ENCODE data around the gene GJA9.

Gene GJA9

DNA sequence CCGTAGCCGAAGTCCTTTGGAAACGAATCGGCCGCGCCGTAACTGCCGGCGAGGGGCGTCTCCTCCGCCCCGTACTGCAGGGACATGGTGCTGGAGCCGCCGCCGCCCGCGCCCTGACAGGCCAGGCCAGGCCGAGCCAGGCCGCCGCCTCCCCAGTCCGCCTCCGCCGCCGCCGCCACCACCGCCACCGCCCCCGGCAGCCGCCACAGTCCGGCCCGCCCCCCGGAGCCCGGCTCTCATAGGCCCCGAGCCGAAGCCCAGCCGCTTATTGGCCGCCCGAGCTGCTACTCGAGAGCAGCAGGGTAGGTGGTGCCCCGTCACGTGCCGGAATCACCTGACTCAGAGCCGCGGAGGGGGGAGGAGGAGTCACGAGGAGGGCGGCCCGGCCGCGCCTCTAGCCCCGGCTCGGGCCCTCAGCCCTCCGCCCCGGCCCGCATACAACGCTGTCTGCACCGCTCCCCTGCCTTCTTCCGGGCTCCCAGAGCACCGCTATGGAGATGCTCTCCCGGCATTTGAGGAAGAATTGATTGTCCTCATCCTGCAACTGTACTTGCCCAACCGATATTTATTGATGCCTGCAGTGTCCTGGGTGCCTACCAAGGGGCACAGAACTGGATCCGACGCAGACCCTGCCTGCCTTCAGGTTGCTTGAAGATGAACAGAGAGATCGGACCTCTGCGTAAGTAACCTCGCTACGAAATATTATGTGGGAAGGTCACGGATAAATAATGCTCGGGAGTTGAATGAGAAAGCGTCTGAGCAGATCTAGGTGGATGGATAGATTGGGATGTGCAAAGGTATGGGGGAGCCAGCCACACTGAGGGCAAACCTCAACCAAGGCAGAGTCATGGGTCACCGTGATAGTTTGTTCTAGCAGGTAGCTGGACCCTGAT lies 21.6 kb downstream of the GJA9 start, which contains the start of gene RRAGC:
Gene RRAGC, minus strand, starts transcription at position 212 of the 893 bp plus-strand sequence. Its CDS starts 126 bp downstream, at position 86.
- peak within 1 kb of the TSS; percentile 74 for H3K4me3 ChIP-seq (ENCODE audit: severe bottlenecking)
- peaks cover 3% of the 10 kb centered on the region for H3K4me1 ChIP-seq (ENCODE audit: insufficient read depth, poor library complexity, severe bottlenecking)
- peak within 1 kb of the TSS; percentile 55 for H3K27ac ChIP-seq (ENCODE audit: poor library complexity, severe bottlenecking)
- no peaks in the 10 kb centered on the region for H3K27me3 ChIP-seq (ENCODE audit: insufficient read depth, poor library complexity, severe bottlenecking)
- H3K36me3 ChIP-seq (ENCODE audit: low read depth) = peaks cover 48% of the 10 kb centered on the region
- DNase-seq (ENCODE audit: low spot score) (peak; percentile 99), ATAC-seq (ENCODE audit: low read depth) (peak; percentile 95)
- TF ChIP-seq, protein P1, sequence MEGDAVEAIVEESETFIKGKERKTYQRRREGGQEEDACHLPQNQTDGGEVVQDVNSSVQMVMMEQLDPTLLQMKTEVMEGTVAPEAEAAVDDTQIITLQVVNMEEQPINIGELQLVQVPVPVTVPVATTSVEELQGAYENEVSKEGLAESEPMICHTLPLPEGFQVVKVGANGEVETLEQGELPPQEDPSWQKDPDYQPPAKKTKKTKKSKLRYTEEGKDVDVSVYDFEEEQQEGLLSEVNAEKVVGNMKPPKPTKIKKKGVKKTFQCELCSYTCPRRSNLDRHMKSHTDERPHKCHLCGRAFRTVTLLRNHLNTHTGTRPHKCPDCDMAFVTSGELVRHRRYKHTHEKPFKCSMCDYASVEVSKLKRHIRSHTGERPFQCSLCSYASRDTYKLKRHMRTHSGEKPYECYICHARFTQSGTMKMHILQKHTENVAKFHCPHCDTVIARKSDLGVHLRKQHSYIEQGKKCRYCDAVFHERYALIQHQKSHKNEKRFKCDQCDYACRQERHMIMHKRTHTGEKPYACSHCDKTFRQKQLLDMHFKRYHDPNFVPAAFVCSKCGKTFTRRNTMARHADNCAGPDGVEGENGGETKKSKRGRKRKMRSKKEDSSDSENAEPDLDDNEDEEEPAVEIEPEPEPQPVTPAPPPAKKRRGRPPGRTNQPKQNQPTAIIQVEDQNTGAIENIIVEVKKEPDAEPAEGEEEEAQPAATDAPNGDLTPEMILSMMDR (IDR thresholded peaks at IDR 0.05; ENCODE audit: poor library complexity, severe bottlenecking) = no peak
- H3K9me3 ChIP-seq (ENCODE audit: severe bottlenecking) = no peaks in the 10 kb centered on the region

DNA sequence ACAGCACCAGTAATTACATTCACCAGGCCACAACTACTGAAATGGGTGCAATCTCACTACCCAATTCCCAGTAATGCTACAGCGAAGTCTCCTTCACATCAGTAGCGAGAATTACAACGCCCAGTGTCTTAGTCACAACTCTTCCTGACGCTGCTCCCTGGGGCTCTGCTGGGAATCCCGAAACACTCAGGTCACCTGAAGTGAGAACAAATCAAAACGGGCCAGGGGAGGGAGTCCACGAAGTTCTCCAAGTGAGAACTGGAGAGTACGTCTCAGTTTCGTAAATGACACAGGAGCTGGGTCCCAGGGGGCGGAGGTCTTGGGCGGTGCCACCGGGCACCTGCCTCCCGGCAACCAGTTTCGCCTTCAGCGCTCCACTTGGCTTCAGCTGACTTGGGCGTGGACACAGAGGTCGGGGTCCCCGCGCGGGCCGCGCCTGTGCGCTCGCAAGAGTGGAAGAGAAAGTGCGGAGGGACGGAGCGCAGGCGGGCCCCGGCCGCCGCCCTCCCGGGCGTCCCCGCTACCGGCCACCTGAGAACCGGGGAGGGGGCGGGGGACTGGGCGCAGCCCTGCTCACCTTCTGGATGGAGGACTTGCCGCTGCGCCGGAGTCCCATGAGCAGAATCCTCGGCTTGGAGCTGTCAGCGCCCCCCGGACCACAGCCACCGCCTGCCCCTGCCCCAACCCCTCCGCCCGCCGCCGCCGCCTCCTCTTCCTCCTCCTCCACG lies 22.4 kb downstream of the GJA9 start:
- H3K4me1 ChIP-seq (ENCODE audit: insufficient read depth, poor library complexity, severe bottlenecking) = peaks cover 3% of the 10 kb centered on the region
- H3K27me3 ChIP-seq (ENCODE audit: insufficient read depth, poor library complexity, severe bottlenecking) = no peaks in the 10 kb centered on the region
- H3K9me3 ChIP-seq (ENCODE audit: severe bottlenecking) = no peaks in the 10 kb centered on the region
- ATAC-seq (ENCODE audit: low read depth) (peak; percentile 47), DNase-seq (ENCODE audit: low spot score) (peak; percentile 62)
- TF ChIP-seq, protein P1 (IDR thresholded peaks at IDR 0.05; ENCODE audit: poor library complexity, severe bottlenecking) = no peak
- H3K36me3 ChIP-seq (ENCODE audit: low read depth) = peaks cover 48% of the 10 kb centered on the region
- peak overlapping the region; percentile 74 for H3K4me3 ChIP-seq (ENCODE audit: severe bottlenecking)
- H3K27ac ChIP-seq (ENCODE audit: poor library complexity, severe bottlenecking) = peak overlapping the region; percentile 55

DNA sequence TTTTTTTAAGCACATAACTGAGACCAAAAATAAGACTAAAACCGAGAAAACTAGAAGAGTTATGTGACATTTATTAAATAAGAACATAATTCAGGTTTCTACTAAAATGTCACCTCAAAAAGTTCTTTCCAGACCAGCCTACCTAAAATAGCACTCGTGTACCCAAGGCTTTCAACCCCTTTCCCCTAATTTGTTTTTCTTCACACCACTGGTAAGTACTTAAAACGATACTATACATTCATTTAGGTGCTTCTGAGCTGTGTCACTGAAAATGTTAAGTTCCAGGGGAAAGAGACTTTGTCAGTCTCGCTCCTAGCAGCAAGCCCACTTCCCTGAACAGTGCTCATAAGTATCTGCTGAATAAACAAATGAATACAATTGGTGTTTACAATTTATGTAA lies 28.6 kb downstream of the GJA9 start:
- Histone ChIP-seq H3K9me3 (ENCODE audit: severe bottlenecking) (no peaks in the 10 kb centered on the region), H3K4me1 (ENCODE audit: insufficient read depth, poor library complexity, severe bottlenecking) (no peaks in the 10 kb centered on the region), H3K36me3 (ENCODE audit: low read depth) (peaks cover 81% of the 10 kb centered on the region), H3K27me3 (ENCODE audit: insufficient read depth, poor library complexity, severe bottlenecking) (no peaks in the 10 kb centered on the region), H3K4me3 (ENCODE audit: severe bottlenecking) (no peak overlapping the region), H3K27ac (ENCODE audit: poor library complexity, severe bottlenecking) (no peak overlapping the region)
- DNase-seq (ENCODE audit: low spot score) = no peak
- TF ChIP-seq, protein P1 (IDR thresholded peaks at IDR 0.05; ENCODE audit: poor library complexity, severe bottlenecking) = no peak
- no peak for ATAC-seq (ENCODE audit: low read depth)

DNA sequence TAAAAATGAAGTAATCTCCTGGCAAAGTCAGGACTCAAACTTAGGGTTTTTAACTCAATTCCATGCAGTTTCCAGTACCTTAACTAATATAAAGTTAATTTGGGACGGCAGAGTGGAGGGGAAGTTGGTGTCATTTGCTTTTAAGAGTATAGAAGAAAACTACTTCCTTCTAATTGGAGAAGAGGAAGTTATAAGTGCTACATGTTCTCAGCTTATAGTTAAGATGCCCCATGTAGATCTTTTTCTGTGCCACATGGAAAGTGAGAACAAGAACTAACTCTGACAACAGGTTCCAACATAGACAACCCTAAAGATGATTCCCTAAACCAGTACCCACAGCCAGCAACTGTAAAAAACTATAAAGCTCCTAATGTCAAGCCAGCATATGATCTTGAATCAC lies 33.3 kb downstream of the GJA9 start:
- Histone ChIP-seq H3K4me3 (ENCODE audit: severe bottlenecking) (no peak overlapping the region), H3K9me3 (ENCODE audit: severe bottlenecking) (no peaks in the 10 kb centered on the region), H3K27me3 (ENCODE audit: insufficient read depth, poor library complexity, severe bottlenecking) (no peaks in the 10 kb centered on the region), H3K4me1 (ENCODE audit: insufficient read depth, poor library complexity, severe bottlenecking) (no peaks in the 10 kb centered on the region), H3K36me3 (ENCODE audit: low read depth) (peaks cover 68% of the 10 kb centered on the region), H3K27ac (ENCODE audit: poor library complexity, severe bottlenecking) (no peak overlapping the region)
- no peak for DNase-seq (ENCODE audit: low spot score)
- TF ChIP-seq, protein P1 (IDR thresholded peaks at IDR 0.05; ENCODE audit: poor library complexity, severe bottlenecking) = no peak
- no peak for ATAC-seq (ENCODE audit: low read depth)
